Astrocyte (in vitro differentiated cells and primary cell): Measurements from ENCODE around the gene TPP1. TPM values are rescaled to one million over a fixed set of nuclear protein-coding genes. Genes with fewer than 3 reads are reported as not detected.

Experiments
- DNase-seq: peaks from one replicate; pipeline ENCODE4 v3.0.0-alpha.2; 2010; ENCODE audit warnings: low read depth
- FAIRE-seq: peaks from 2 replicates; lab custom pipeline; 2011; peaks lifted over from hg19 to GRCh38; lab: Jason Lieb, UNC
- H2AFZ ChIP-seq: 2 replicates; pipeline ENCODE4 v1.6.0; 2012; ENCODE audit warnings: low read depth, low read length, inconsistent platforms
- H3K27ac ChIP-seq: 2 replicates; pipeline ENCODE4 v1.5.1; 2011; ENCODE audit warnings: low read depth, low read length, inconsistent platforms
- H3K27me3 ChIP-seq: 2 replicates; pipeline ENCODE4 v1.6.0; 2011; ENCODE audit warnings: low read length, inconsistent platforms; ENCODE audit not compliant: insufficient read depth
- H3K36me3 ChIP-seq: 2 replicates; pipeline ENCODE4 v1.5.1; 2011; ENCODE audit warnings: low read length, inconsistent platforms; ENCODE audit not compliant: insufficient read depth
- H3K4me1 ChIP-seq: 2 replicates; pipeline ENCODE4 v1.5.1; 2011; ENCODE audit warnings: low read length, inconsistent platforms; ENCODE audit not compliant: insufficient read depth
- H3K4me2 ChIP-seq: 2 replicates; pipeline ENCODE4 v1.6.0; 2012; ENCODE audit warnings: low read length, inconsistent platforms
- H3K4me3 ChIP-seq: 2 replicates; pipeline ENCODE4 v1.5.1; 2011; ENCODE audit warnings: low read depth, mild to moderate bottlenecking, low read length, inconsistent platforms; ENCODE audit not compliant: insufficient read depth
- H3K79me2 ChIP-seq: 2 replicates; pipeline ENCODE4 v1.6.0; 2012; ENCODE audit warnings: mild to moderate bottlenecking, low read length, inconsistent platforms; ENCODE audit not compliant: insufficient read depth
- H3K9ac ChIP-seq: 2 replicates; pipeline ENCODE4 v1.6.0; 2012; ENCODE audit warnings: mild to moderate bottlenecking, low read length, inconsistent platforms
- H3K9me3 ChIP-seq: 2 replicates; pipeline ENCODE4 v1.5.1; 2012; ENCODE audit warnings: low read depth, mild to moderate bottlenecking, low read length, inconsistent platforms; ENCODE audit not compliant: insufficient read depth
- H4K20me1 ChIP-seq: 2 replicates; pipeline ENCODE4 v1.6.0; 2012; ENCODE audit warnings: low read length, inconsistent platforms; ENCODE audit not compliant: insufficient read depth
- H3K27ac Mint-ChIP-seq: one replicate; pipeline ENCODE4 v1.8.0; 2021; ENCODE audit warnings: mild to moderate bottlenecking, mixed read lengths; ENCODE audit not compliant: unreplicated experiment
- H3K27me3 Mint-ChIP-seq: one replicate; pipeline ENCODE4 v1.8.0; 2021; ENCODE audit warnings: low read depth, mixed read lengths; ENCODE audit not compliant: unreplicated experiment
- H3K36me3 Mint-ChIP-seq: one replicate; pipeline ENCODE4 v1.8.0; 2021; ENCODE audit warnings: low read depth, mixed read lengths; ENCODE audit not compliant: unreplicated experiment
- H3K4me1 Mint-ChIP-seq: one replicate; pipeline ENCODE4 v1.8.0; 2021; ENCODE audit warnings: low read depth, mixed read lengths; ENCODE audit not compliant: unreplicated experiment
- H3K4me3 Mint-ChIP-seq: one replicate; pipeline ENCODE4 v1.8.0; 2021; ENCODE audit warnings: mild to moderate bottlenecking, moderate library complexity, mixed read lengths; ENCODE audit not compliant: unreplicated experiment
- H3K9me3 Mint-ChIP-seq: one replicate; pipeline ENCODE4 v1.8.0; 2021; ENCODE audit warnings: mild to moderate bottlenecking, mixed read lengths; ENCODE audit not compliant: unreplicated experiment
- EZH2 ChIP-seq: IDR thresholded peaks from 2 replicates; pipeline ENCODE4 v1.6.1; 2012; ENCODE audit warnings: mild to moderate bottlenecking, low read length, inconsistent platforms; ENCODE audit not compliant: insufficient read depth
- total RNA-seq: library from RNA; stranded (reverse); gene quantifications from 2 replicates; pipeline ENCODE4 v1.2.1, GENCODE V29; 2021
- TF ChIP-seq, protein P1 (sequence below): IDR thresholded peaks from 2 replicates; pipeline ENCODE4 v1.5.1; 2011; ENCODE audit warnings: low read depth, mild to moderate bottlenecking, inconsistent platforms, low read length, moderate library complexity; ENCODE audit not compliant: insufficient read depth

TPP1 gene
- total RNA-seq, 1 donor from 2014 or later = 43.4 TPM

DNA sequence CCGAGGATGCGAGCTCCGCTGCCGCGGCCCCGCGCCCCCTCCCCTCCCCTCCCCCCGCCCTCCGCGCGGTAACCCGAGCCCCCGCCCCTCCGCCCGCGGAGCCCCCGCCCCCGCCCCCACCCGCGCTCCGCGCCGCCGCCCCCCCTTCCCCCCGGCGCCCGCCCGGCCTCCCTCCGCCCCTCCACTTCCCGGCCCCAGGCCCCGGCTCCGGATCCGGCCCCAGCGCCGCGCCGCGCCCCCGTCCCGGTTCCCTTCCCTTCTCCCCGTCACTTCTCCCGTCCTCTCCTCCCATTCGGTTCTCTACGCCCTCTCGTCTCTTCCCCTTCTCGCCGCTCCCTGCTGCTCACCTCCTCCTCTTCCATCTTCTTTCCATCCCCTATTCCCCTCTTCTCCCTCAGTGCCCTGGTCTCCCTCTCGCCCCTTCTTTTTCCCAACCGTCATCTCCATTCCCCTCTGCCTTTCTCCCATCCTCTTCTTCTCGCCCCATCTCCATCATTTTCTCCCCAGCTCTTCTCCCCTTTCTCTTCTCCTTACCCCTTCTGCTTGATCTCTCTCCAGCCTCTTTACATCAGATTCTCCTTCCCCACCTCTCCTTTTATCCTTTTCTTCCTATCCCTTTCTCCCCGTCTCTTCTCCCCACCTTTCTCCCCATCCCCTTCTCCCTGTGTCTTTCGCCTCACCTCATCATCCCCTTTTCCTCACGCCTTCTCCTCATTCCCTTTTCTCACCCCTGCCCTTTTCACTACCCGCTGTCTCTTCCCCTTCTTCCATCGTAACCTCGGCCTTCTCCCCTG is 36.8 kb upstream of the TPP1 start, which contains the start of gene DCHS1:
Gene DCHS1 (minus strand): TSS at position 20 of the 794 bp plus-strand sequence. CDS start 14,196 bp downstream, outside the sequence.
- no peaks in the 10 kb centered on the region for H3K36me3 Mint-ChIP-seq
- H3K27ac Mint-ChIP-seq = no peak within 1 kb of the TSS
- Histone ChIP-seq H3K36me3 (no peaks in the 10 kb centered on the region), H3K27ac (no peak within 1 kb of the TSS), H3K79me2 (no peaks in the 10 kb centered on the region), H3K9ac (peak within 1 kb of the TSS; percentile 74), H3K4me1 (peaks cover 2% of the 10 kb centered on the region), H2AFZ (peak within 1 kb of the TSS; percentile 91), H3K4me3 (peak within 1 kb of the TSS; percentile 53), H3K27me3 (peaks cover 34% of the 10 kb centered on the region), H4K20me1 (peaks cover 12% of the 10 kb centered on the region), H3K9me3 (no peaks in the 10 kb centered on the region), H3K4me2 (peak within 1 kb of the TSS; percentile 92)
- H3K27me3 Mint-ChIP-seq = peaks cover 8% of the 10 kb centered on the region
- H3K4me3 Mint-ChIP-seq = peak within 1 kb of the TSS; percentile 75
- DNase-seq (no peak), FAIRE-seq (no peak)
- no peaks in the 10 kb centered on the region for H3K4me1 Mint-ChIP-seq
- no peaks in the 10 kb centered on the region for H3K9me3 Mint-ChIP-seq
- TF ChIP-seq, protein P1, sequence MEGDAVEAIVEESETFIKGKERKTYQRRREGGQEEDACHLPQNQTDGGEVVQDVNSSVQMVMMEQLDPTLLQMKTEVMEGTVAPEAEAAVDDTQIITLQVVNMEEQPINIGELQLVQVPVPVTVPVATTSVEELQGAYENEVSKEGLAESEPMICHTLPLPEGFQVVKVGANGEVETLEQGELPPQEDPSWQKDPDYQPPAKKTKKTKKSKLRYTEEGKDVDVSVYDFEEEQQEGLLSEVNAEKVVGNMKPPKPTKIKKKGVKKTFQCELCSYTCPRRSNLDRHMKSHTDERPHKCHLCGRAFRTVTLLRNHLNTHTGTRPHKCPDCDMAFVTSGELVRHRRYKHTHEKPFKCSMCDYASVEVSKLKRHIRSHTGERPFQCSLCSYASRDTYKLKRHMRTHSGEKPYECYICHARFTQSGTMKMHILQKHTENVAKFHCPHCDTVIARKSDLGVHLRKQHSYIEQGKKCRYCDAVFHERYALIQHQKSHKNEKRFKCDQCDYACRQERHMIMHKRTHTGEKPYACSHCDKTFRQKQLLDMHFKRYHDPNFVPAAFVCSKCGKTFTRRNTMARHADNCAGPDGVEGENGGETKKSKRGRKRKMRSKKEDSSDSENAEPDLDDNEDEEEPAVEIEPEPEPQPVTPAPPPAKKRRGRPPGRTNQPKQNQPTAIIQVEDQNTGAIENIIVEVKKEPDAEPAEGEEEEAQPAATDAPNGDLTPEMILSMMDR = no peak
- TF ChIP-seq EZH2 = no peak

DNA sequence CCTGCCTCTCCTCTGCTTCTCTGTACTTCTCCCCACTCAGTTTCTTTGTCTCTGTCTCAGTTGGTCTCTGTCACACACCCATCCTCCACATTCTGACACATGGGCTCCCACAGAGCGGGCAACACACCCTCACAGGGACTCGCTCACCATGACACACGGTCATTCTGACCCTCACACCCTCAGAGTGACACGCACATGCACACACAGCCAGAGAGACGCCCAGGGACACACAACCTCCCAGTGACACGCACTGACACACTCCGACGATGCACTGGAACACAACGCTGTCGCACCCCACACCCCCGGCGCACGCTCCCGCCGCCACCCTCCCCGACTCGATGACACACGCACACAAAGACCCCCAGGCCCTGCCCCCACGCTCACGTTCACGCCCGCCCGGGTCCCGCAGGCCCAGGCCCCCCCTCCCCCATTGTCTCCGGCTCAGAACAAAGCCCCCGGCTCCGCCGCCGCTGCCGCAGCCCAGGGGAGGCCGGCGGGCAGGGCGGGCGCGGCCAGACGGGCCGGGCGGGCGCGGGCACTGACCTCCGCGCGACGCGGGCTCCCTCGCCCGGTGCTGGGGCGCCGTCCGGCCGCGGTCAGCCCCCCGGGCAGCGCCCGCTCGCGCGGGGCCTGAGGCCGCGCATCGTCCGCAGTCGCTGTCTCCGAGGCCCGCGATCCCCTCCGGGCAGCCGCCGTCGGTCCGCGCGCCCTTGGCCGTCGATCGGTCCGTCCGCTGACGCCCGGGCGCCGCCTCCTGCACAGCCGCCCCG is 36.0 kb upstream of the TPP1 start:
- Histone ChIP-seq H3K27ac (no peak overlapping the region), H3K4me2 (peak overlapping the region; percentile 87)
- H3K4me3 Mint-ChIP-seq = no peak overlapping the region

More for the DNA sequence above, 36.0 kb upstream of the TPP1 start:
- peaks cover 8% of the 10 kb centered on the region for H3K27me3 Mint-ChIP-seq
- no peak for DNase-seq
- H3K9me3 ChIP-seq = no peaks in the 10 kb centered on the region
- H4K20me1 ChIP-seq = peaks cover 16% of the 10 kb centered on the region
- no peaks in the 10 kb centered on the region for H3K4me1 Mint-ChIP-seq
- FAIRE-seq = no peak
- peak overlapping the region; percentile 53 for H3K4me3 ChIP-seq
- H3K9me3 Mint-ChIP-seq = no peaks in the 10 kb centered on the region
- peak; percentile 71 for TF ChIP-seq EZH2
- TF ChIP-seq, protein P1 = no peak
- H3K36me3 Mint-ChIP-seq = no peaks in the 10 kb centered on the region
- H3K79me2 ChIP-seq = no peaks in the 10 kb centered on the region
- peak overlapping the region; percentile 91 for H2AFZ ChIP-seq
- no peaks in the 10 kb centered on the region for H3K36me3 ChIP-seq
- peak overlapping the region; percentile 58 for H3K9ac ChIP-seq
- peaks cover 4% of the 10 kb centered on the region for H3K4me1 ChIP-seq
- H3K27me3 ChIP-seq = peaks cover 34% of the 10 kb centered on the region
- no peak overlapping the region for H3K27ac Mint-ChIP-seq
